OCI-LY1 (cell line): ENCODE measurements around the gene SPOCK2.

Experiments used
- H2AFZ ChIP-seq: fragments of 200-600 bp; sonication (generic), shearing (Covaris generic); 2 replicates; pipeline ENCODE4 v1.6.0; 2014; ENCODE audit warnings: antibody characterized with exemption, mild to moderate bottlenecking, low read length
- H3F3A ChIP-seq: fragments of 200-600 bp; sonication (generic), shearing (Covaris generic); 2 replicates; pipeline ENCODE4 v1.6.0; 2014; ENCODE audit warnings: mild to moderate bottlenecking, antibody characterized with exemption, low read length, moderate library complexity; ENCODE audit not compliant: insufficient read depth
- H3K27ac ChIP-seq: fragments of 200-600 bp; sonication (generic); 2 replicates; pipeline ENCODE4 v1.5.1; 2014; ENCODE audit warnings: low read length, mixed run types, mild to moderate bottlenecking, low read depth; ENCODE audit not compliant: poor library complexity, severe bottlenecking
- H3K27me3 ChIP-seq: fragments of 200-600 bp; sonication (generic); 2 replicates; pipeline ENCODE4 v1.6.0; 2014; ENCODE audit warnings: antibody characterized with exemption, mild to moderate bottlenecking, low read length, moderate library complexity; ENCODE audit not compliant: insufficient read depth
- H3K36me3 ChIP-seq: fragments of 200-600 bp; sonication (generic); 2 replicates; pipeline ENCODE4 v1.6.1; 2014; ENCODE audit warnings: mild to moderate bottlenecking, antibody characterized with exemption, low read length, moderate library complexity, mixed read lengths; ENCODE audit not compliant: insufficient read depth
- H3K4me1 ChIP-seq: fragments of 200-600 bp; sonication (generic); 2 replicates; pipeline ENCODE4 v1.5.1; 2014; ENCODE audit warnings: mild to moderate bottlenecking, low read length, moderate library complexity; ENCODE audit not compliant: insufficient read depth, severe bottlenecking
- H3K4me2 ChIP-seq: fragments of 200-600 bp; sonication (generic), shearing (Covaris generic); 2 replicates; pipeline ENCODE4 v1.6.1; 2014; ENCODE audit warnings: low read length
- H3K4me3 ChIP-seq: fragments of 200-600 bp; sonication (generic); 2 replicates; pipeline ENCODE4 v1.5.1; 2014; ENCODE audit warnings: low read length, low read depth, mild to moderate bottlenecking, mixed read lengths; ENCODE audit not compliant: poor library complexity, severe bottlenecking
- H3K79me2 ChIP-seq: fragments of 200-600 bp; shearing (Covaris generic); 2 replicates; pipeline ENCODE4 v1.6.1; 2016; ENCODE audit warnings: mixed run types, low read length, mixed read lengths; ENCODE audit not compliant: insufficient read depth
- H3K9ac ChIP-seq: fragments of 200-600 bp; sonication (generic), shearing (Covaris generic); 2 replicates; pipeline ENCODE4 v1.6.1; 2014; ENCODE audit warnings: mild to moderate bottlenecking, low read length, mixed read lengths
- H3K9me2 ChIP-seq: fragments of 200-600 bp; sonication (generic), shearing (Covaris generic); 2 replicates; pipeline ENCODE4 v1.6.1; 2014; ENCODE audit warnings: low read depth, mild to moderate bottlenecking, low read length, mixed read lengths
- H3K9me3 ChIP-seq: fragments of 200-600 bp; shearing (Covaris generic); 2 replicates; pipeline ENCODE4 v1.6.1; 2014; ENCODE audit warnings: low read length, mixed read lengths
- H4K20me1 ChIP-seq: fragments of 200-600 bp; sonication (generic), shearing (Covaris generic); 2 replicates; pipeline ENCODE4 v1.6.0; 2016; ENCODE audit warnings: mild to moderate bottlenecking, low read length; ENCODE audit not compliant: insufficient read depth
- CTCF ChIP-seq: fragments of 200-600 bp; sonication (generic), shearing (Covaris generic); IDR thresholded peaks from 2 replicates; pipeline ENCODE4 v1.5.1; 2017; ENCODE audit warnings: mild to moderate bottlenecking, antibody characterized with exemption, low read length, moderate library complexity, mixed read lengths
- EZH2 ChIP-seq: fragments of 200-600 bp; sonication (generic), shearing (Covaris generic); IDR thresholded peaks from 2 replicates; pipeline ENCODE4 v1.8.0; 2017; ENCODE audit warnings: borderline replicate concordance, mixed run types, mild to moderate bottlenecking, antibody characterized with exemption, low read length, moderate library complexity, mixed read lengths

Gene SPOCK2

DNA sequence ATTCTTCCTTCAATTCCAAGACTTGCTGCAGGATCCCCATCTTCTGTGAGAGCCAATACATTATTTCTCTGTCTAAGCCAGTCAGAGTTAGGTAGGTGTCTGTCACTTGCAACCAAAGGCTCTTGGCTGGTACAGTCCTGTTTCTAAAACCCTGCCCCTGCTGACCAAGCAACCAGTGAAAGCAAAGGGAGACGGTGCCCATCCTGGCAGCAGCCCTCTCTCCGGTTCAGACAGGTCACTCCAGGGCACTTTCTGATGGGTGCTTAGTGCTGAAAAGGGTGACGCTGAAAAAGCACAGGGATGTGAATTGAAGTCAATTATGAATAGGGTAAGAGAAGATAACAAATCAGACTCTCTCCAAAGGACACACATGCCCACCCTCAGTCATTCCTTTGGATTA lies 37.5 kb downstream of the SPOCK2 start:
- Histone ChIP-seq H4K20me1 (no peaks in the 10 kb centered on the region), H3K4me2 (no peak overlapping the region), H3K9me2 (no peaks in the 10 kb centered on the region), H3K4me3 (no peak overlapping the region), H3K9me3 (no peaks in the 10 kb centered on the region), H3K27ac (no peak overlapping the region), H3F3A (no peaks in the 10 kb centered on the region), H2AFZ (no peak overlapping the region), H3K9ac (no peak overlapping the region), H3K79me2 (no peaks in the 10 kb centered on the region), H3K36me3 (no peaks in the 10 kb centered on the region; the same call in 1 of the 2 replicates), H3K27me3 (peaks cover 7% of the 10 kb centered on the region; the same call in 1 of the 2 replicates), H3K4me1 (no peaks in the 10 kb centered on the region)
- no peak for TF ChIP-seq CTCF
- no peak for TF ChIP-seq EZH2

DNA sequence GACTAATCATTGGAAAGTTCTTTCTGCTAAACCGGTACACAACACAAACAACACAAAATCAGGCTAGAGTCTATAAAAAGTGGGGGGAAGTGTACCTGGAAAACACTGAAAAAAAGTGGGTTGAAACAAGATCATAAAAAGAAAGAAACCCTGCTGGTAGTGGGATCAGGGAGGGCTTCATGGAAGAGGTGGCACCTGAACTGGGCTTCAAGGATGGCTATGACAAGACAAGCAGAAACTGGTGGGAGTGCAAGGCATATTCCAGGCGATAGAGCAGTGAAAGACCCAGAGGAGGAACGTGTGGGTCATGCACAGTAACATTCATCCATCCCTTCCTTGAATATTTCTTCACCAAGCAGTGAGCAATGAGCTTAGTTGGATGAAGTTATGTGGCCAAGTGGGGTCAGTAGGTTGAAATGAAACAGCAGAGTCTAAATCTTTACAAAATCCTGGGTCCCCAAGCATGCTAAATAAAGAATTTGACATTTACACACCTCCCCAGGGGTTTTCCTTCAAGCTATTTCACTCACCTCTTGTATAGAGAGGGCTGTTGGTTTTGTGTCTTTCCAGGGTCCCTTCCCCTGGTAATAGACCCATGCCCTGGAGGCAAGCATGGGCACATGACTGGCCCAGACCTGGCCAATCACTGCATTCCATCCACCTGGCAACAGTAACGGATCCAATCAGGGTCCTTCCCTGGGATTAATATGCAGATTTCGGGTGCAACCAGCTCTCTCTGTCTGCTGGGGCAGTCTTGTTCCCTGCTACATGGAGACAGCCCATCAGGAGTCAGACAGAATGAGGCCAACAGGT lies 38.2 kb downstream of the SPOCK2 start:
- Histone ChIP-seq H3K27ac (no peak overlapping the region), H3F3A (no peaks in the 10 kb centered on the region), H3K9me3 (no peaks in the 10 kb centered on the region), H3K4me3 (no peak overlapping the region), H3K4me2 (no peak overlapping the region), H3K36me3 (no peaks in the 10 kb centered on the region; the same call in 1 of the 2 replicates), H3K27me3 (peaks cover 7% of the 10 kb centered on the region; the same call in 1 of the 2 replicates), H2AFZ (no peak overlapping the region), H3K79me2 (no peaks in the 10 kb centered on the region), H3K9ac (no peak overlapping the region), H3K9me2 (no peaks in the 10 kb centered on the region), H3K4me1 (no peaks in the 10 kb centered on the region), H4K20me1 (no peaks in the 10 kb centered on the region)
- no peak for TF ChIP-seq CTCF

DNA sequence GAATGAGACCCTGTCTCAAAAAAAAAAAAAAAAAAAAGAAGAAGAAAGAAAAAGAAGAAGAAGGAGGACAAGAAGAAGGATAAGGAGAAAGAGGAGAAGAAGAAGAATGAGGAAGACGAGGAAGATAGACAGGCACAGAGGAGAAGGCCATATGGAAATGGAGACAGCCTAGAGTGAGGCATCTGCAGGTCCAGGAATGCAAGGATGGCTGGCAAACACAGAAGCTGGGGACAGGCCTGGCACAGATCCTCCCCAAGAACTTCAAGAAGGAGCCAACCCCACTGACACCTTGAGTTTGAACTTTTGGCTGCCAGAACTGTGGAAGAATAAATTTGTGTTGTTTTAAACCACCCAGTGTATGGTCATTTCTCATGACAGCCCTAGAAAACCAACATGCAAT lies 38.9 kb downstream of the SPOCK2 start:
- peaks cover 7% of the 10 kb centered on the region; the same call in 1 of the 2 replicates for H3K27me3 ChIP-seq
- no peaks in the 10 kb centered on the region for H4K20me1 ChIP-seq
- H3K4me3 ChIP-seq = no peak overlapping the region
- H3K4me1 ChIP-seq = no peaks in the 10 kb centered on the region
- no peak overlapping the region for H3K27ac ChIP-seq
- H3K9me2 ChIP-seq = no peaks in the 10 kb centered on the region
- H3K9me3 ChIP-seq = no peaks in the 10 kb centered on the region
- no peak overlapping the region for H3K4me2 ChIP-seq
- no peak for TF ChIP-seq CTCF
- TF ChIP-seq EZH2 = no peak
- no peaks in the 10 kb centered on the region for H3F3A ChIP-seq
- H3K36me3 ChIP-seq = no peaks in the 10 kb centered on the region; the same call in 1 of the 2 replicates
- H3K9ac ChIP-seq = no peak overlapping the region
- no peaks in the 10 kb centered on the region for H3K79me2 ChIP-seq
- H2AFZ ChIP-seq = no peak overlapping the region
